ENCODE measurements around the gene SCFD2.

DNA sequence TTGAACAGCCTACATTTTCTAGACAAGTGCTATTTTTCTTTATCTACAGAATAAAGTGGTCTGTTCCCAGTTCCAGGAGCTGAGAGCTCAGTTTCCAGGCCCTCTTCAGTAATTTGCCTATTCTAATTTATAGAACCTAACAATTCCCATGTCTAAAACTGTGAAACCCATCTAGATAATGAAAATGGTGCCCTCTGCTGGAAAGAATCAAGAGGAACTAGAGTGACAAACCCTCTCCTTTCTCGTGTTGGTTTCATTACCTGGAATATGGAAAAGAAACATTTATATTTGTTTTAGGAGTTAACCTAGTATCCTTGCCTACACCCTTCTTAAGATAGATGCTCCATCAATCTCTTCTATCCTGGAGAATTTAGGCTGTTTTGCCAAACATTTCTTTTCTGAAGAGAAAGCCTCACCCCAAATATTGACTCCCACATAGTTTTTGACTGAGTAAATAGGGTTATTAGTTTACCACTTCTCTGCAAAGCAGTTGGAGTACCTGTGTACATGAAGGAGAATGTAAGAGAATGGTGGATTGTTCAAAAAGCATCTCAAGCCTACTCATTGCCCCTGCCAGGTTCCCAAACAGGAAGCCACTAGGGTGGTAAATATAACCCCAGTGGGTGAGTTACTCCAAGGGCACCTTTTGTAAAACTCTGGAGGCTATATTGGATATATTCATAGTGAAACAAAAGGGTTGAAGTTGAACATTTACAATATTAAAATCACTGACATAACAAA lies 382.1 kb downstream of the SCFD2 start:
- TF ChIP-seq, protein P1, sequence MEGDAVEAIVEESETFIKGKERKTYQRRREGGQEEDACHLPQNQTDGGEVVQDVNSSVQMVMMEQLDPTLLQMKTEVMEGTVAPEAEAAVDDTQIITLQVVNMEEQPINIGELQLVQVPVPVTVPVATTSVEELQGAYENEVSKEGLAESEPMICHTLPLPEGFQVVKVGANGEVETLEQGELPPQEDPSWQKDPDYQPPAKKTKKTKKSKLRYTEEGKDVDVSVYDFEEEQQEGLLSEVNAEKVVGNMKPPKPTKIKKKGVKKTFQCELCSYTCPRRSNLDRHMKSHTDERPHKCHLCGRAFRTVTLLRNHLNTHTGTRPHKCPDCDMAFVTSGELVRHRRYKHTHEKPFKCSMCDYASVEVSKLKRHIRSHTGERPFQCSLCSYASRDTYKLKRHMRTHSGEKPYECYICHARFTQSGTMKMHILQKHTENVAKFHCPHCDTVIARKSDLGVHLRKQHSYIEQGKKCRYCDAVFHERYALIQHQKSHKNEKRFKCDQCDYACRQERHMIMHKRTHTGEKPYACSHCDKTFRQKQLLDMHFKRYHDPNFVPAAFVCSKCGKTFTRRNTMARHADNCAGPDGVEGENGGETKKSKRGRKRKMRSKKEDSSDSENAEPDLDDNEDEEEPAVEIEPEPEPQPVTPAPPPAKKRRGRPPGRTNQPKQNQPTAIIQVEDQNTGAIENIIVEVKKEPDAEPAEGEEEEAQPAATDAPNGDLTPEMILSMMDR (IDR thresholded peaks at IDR 0.05; ENCODE audit: borderline replicate concordance, extremely low read depth, low read length, poor library complexity, severe bottlenecking), result peak; percentile 80
- no peak for TF ChIP-seq EZH2 (IDR thresholded peaks at IDR 0.05; ENCODE audit: borderline replicate concordance, low read depth, low read length, severe bottlenecking)

Data from DND-41 (cell line).